Measurements from ENCODE around the gene TGFBR3. TPM values are rescaled to one million over a fixed set of nuclear protein-coding genes. Genes with fewer than 3 reads are reported as not detected.

Gene TGFBR3
- total RNA-seq, 1 experiment from 2014 or later = 1.3 TPM

GRCh38 chr1:91891454-91891853 is 5.5 kb upstream of the TGFBR3 start:
- Histone ChIP-seq H3K36me3 (no peaks in the 10 kb centered on the region), H3K9me3 (no peaks in the 10 kb centered on the region), H3K4me3 (no peak overlapping the region), H3K27me3 (no peaks in the 10 kb centered on the region)
- no peak for DNase-seq

GRCh38 chr1:91889717-91890459 is 3.9 kb upstream of the TGFBR3 start:
- peak; percentile 29 for DNase-seq

GRCh38 chr1:91885213-91885715 is 687 bp downstream of the TGFBR3 start:
- Histone ChIP-seq H3K9me3 (no peaks in the 10 kb centered on the region), H3K4me3 (peak overlapping the region; percentile 70), H3K27me3 (no peaks in the 10 kb centered on the region), H3K36me3 (no peaks in the 10 kb centered on the region)
- peak; percentile 31 for DNase-seq

More at GRCh38 chr1:91889717-91890459, 3.9 kb upstream of the TGFBR3 start:
- Histone ChIP-seq H3K36me3 (no peaks in the 10 kb centered on the region), H3K27me3 (no peaks in the 10 kb centered on the region), H3K9me3 (no peaks in the 10 kb centered on the region), H3K4me3 (no peak overlapping the region)

- Histone ChIP-seq H3K27me3 (no peaks in the 10 kb centered on the region), H3K9me3 (no peaks in the 10 kb centered on the region), H3K4me3 (peak overlapping the region; percentile 70), H3K36me3 (no peaks in the 10 kb centered on the region)
- no peak for DNase-seq
Observed at GRCh38 chr1:91884459-91885212, 1.3 kb downstream of the TGFBR3 start.

GRCh38 chr1:91883470-91883869 is 2.5 kb downstream of the TGFBR3 start:
- Histone ChIP-seq H3K36me3 (no peaks in the 10 kb centered on the region), H3K9me3 (no peaks in the 10 kb centered on the region), H3K4me3 (no peak overlapping the region), H3K27me3 (no peaks in the 10 kb centered on the region)
- no peak for DNase-seq

GRCh38 chr1:91881280-91881679 is 4.7 kb downstream of the TGFBR3 start:
- Histone ChIP-seq H3K4me3 (no peak overlapping the region), H3K27me3 (no peaks in the 10 kb centered on the region), H3K36me3 (no peaks in the 10 kb centered on the region), H3K9me3 (no peaks in the 10 kb centered on the region)
- DNase-seq = no peak

- Histone ChIP-seq H3K27me3 (no peaks in the 10 kb centered on the region), H3K4me3 (no peak overlapping the region), H3K36me3 (no peaks in the 10 kb centered on the region), H3K9me3 (no peaks in the 10 kb centered on the region)
- DNase-seq = no peak
Observed at GRCh38 chr1:91879733-91880132, 6.2 kb downstream of the TGFBR3 start.

GRCh38 chr1:91877574-91878208 is 8.3 kb downstream of the TGFBR3 start:
- DNase-seq = no peak
- H3K36me3 ChIP-seq = no peaks in the 10 kb centered on the region
- H3K9me3 ChIP-seq = no peaks in the 10 kb centered on the region
- H3K27me3 ChIP-seq = no peaks in the 10 kb centered on the region
- no peak overlapping the region for H3K4me3 ChIP-seq

- Histone ChIP-seq H3K27me3 (no peaks in the 10 kb centered on the region), H3K9me3 (no peaks in the 10 kb centered on the region), H3K36me3 (no peaks in the 10 kb centered on the region), H3K4me3 (no peak overlapping the region)
- no peak for DNase-seq
Observed at GRCh38 chr1:91876781-91877573, 9.0 kb downstream of the TGFBR3 start.

GRCh38 chr1:91876040-91876470 is 9.9 kb downstream of the TGFBR3 start:
- Histone ChIP-seq H3K27me3 (no peaks in the 10 kb centered on the region), H3K36me3 (no peaks in the 10 kb centered on the region), H3K9me3 (no peaks in the 10 kb centered on the region), H3K4me3 (no peak overlapping the region)
- no peak for DNase-seq

- Histone ChIP-seq H3K27me3 (no peaks in the 10 kb centered on the region), H3K9me3 (no peaks in the 10 kb centered on the region), H3K4me3 (no peak overlapping the region), H3K36me3 (no peaks in the 10 kb centered on the region)
- DNase-seq = no peak
Observed at GRCh38 chr1:91874167-91874566, 11.8 kb downstream of the TGFBR3 start.

- DNase-seq = no peak
- Histone ChIP-seq H3K4me3 (no peak overlapping the region), H3K27me3 (no peaks in the 10 kb centered on the region), H3K36me3 (no peaks in the 10 kb centered on the region), H3K9me3 (no peaks in the 10 kb centered on the region)
Observed at GRCh38 chr1:91872559-91873081, 13.3 kb downstream of the TGFBR3 start.

GRCh38 chr1:91872000-91872399 is 14.0 kb downstream of the TGFBR3 start:
- Histone ChIP-seq H3K27me3 (no peaks in the 10 kb centered on the region), H3K36me3 (no peaks in the 10 kb centered on the region), H3K9me3 (no peaks in the 10 kb centered on the region), H3K4me3 (no peak overlapping the region)
- peak; percentile 26 for DNase-seq

GRCh38 chr1:91870322-91870721 is 15.6 kb downstream of the TGFBR3 start:
- no peaks in the 10 kb centered on the region for H3K9me3 ChIP-seq
- H3K27me3 ChIP-seq = no peaks in the 10 kb centered on the region
- no peak for DNase-seq
- no peak overlapping the region for H3K4me3 ChIP-seq
- no peaks in the 10 kb centered on the region for H3K36me3 ChIP-seq

GRCh38 chr1:91866425-91866824 is 19.5 kb downstream of the TGFBR3 start:
- Histone ChIP-seq H3K4me3 (no peak overlapping the region), H3K27me3 (no peaks in the 10 kb centered on the region), H3K9me3 (no peaks in the 10 kb centered on the region), H3K36me3 (no peaks in the 10 kb centered on the region)
- DNase-seq = no peak

GRCh38 chr1:91864017-91864700 is 21.8 kb downstream of the TGFBR3 start:
- Histone ChIP-seq H3K27me3 (no peaks in the 10 kb centered on the region), H3K36me3 (no peaks in the 10 kb centered on the region), H3K9me3 (no peaks in the 10 kb centered on the region), H3K4me3 (no peak overlapping the region)
- DNase-seq = peak; percentile 31
